Vagina (tissue), 2 donors: ENCODE data around the gene PRTN3. TPM values are rescaled to one million over a fixed set of nuclear protein-coding genes. Genes with fewer than 3 reads are reported as not detected.

Experiments
- DNase-seq, 2 donors: peaks; one replicate each; pipeline ENCODE4 v3.0.0-alpha.2; 2017; ENCODE audit errors: extremely low spot score in 2 of 2
- H3K27ac ChIP-seq: fragments of 200-600 bp; sonication (generic); one replicate; pipeline ENCODE4 v1.5.1; 2019
- H3K27me3 ChIP-seq: fragments of 200-600 bp; sonication (generic); one replicate; pipeline ENCODE4 v1.5.1; 2019
- H3K36me3 ChIP-seq, 2 donors: fragments of 200-600 bp; sonication (generic); one replicate each; pipeline ENCODE4 v1.5.1; 2017 to 2019
- H3K4me1 ChIP-seq: fragments of 200-600 bp; sonication (generic); one replicate; pipeline ENCODE4 v1.5.1; 2019
- H3K4me3 ChIP-seq, 2 donors: fragments of 200-600 bp; sonication (generic); 1 replicate in 1 of 2; 2 replicates in 1 of 2; pipeline ENCODE4 v1.5.1; 2016 to 2019
- H3K9me3 ChIP-seq: fragments of 200-600 bp; sonication (generic); one replicate; pipeline ENCODE4 v1.5.1; 2019
- CTCF ChIP-seq, 3 experiments: fragments of 450-650 bp in 2 of 3; fragments of 200-600 bp in 1 of 3; sonication (generic) in 1 of 3; IDR thresholded peaks; one replicate each; pipeline ENCODE4 v1.5.1; 2017 to 2019; ENCODE audit warnings: antibody characterized with exemption in 3 of 3, mild to moderate bottlenecking in 2 of 3, moderate library complexity in 2 of 3
- POLR2A ChIP-seq, 2 donors: fragments of 450-650 bp; IDR thresholded peaks; one replicate each; pipeline ENCODE4 v1.6.1; 2017; ENCODE audit warnings: antibody characterized with exemption in 2 of 2, mild to moderate bottlenecking in 2 of 2, moderate library complexity in 2 of 2
- POLR2AphosphoS5 ChIP-seq, 2 donors: sonication (generic); formaldehyde crosslinking; IDR thresholded peaks; one replicate each; pipeline ENCODE4 v1.9.0; 2017; ENCODE audit warnings: antibody characterized with exemption in 2 of 2, mild to moderate bottlenecking in 2 of 2, low read depth in 1 of 2; ENCODE audit not compliant: insufficient read depth in 1 of 2
- intact Hi-C: fragments of 100-400 bp; cut with DNase I; formaldehyde crosslinking; loops from one replicate; pipeline ENCODE4 v1.15.1; 2023
- total RNA-seq: library from RNA; depleted of rRNA; stranded (reverse); fragments of >200 nt; gene quantifications from one replicate; pipeline ENCODE4 v1.2.3, GENCODE V29; 2016

The PRTN3 gene
- total RNA-seq, 1 donor from 2014 or later = not detected

- TF ChIP-seq POLR2A (IDR thresholded peaks at IDR 0.05) (no peak), CTCF (IDR thresholded peaks at IDR 0.05) (no peak), POLR2AphosphoS5 (IDR thresholded peaks at IDR 0.05; ENCODE audit: insufficient read depth in 1 of 2, low read depth in 1 of 2) (no peak)
- Histone ChIP-seq H3K4me3 (peak overlapping the region; percentile 24 to 44), H3K9me3 (no peaks in the 10 kb centered on the region), H3K4me1 (peaks cover 17% of the 10 kb centered on the region), H3K36me3 (no peaks in the 10 kb centered on the region), H3K27me3 (peaks cover 19% of the 10 kb centered on the region), H3K27ac (no peak overlapping the region)
- DNase-seq = no peak
- intact Hi-C loops = no loop called here
These were observed 19.5 kb upstream of the PRTN3 start for GRCh38 chr19:821231-821824.

DNA sequence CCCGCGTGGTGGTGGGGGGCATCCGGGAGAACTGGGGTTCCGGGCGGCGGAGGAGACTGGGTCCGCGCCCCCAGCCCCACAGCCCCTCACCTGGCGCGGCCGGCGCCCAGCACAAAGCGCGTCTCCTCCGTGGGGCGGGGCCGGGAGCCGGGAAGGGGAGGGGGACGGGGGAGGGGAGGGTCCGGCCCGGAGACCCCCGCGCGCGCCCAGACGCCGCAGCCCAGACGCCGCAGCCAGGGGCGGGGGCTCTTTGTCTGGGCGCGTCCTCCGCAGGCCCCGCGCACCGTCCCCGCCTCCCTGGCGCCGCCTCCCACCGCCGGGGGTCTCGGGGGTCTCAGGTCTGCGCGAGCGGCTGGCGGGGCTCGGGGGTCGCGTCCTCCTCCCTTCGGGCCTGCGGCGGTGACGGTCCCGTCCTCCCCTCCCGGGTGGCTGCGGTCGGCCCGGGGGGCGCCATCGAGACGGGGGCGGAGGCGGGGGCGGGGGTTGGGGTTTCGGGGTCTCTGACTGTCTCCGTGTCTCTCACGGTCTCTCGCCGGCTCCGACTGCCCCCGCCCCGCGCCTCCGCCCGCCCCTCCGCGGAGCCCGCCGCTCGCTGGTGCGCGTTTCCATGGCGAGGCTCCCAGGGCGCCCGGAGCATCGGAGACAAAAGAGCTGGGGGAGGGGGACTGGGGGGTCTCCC is 18.8 kb upstream of the PRTN3 start, which contains the start of gene PLPPR3:
TSS of gene PLPPR3 (minus strand) at position 131 of the 679 bp plus-strand sequence. CDS start 396 bp downstream, outside the sequence.
- Histone ChIP-seq H3K9me3 (no peaks in the 10 kb centered on the region), H3K27me3 (peaks cover 19% of the 10 kb centered on the region), H3K4me1 (peaks cover 17% of the 10 kb centered on the region), H3K4me3 (peak within 1 kb of the TSS; percentile 24 to 44), H3K36me3 (no peaks in the 10 kb centered on the region), H3K27ac (no peak within 1 kb of the TSS)
- DNase-seq = no peak
- intact Hi-C loops = no loop called here
- TF ChIP-seq CTCF (IDR thresholded peaks at IDR 0.05) (no peak), POLR2AphosphoS5 (IDR thresholded peaks at IDR 0.05; ENCODE audit: insufficient read depth in 1 of 2, low read depth in 1 of 2) (no peak), POLR2A (IDR thresholded peaks at IDR 0.05) (no peak)

- intact Hi-C loops = no loop called here
- Histone ChIP-seq H3K9me3 (no peaks in the 10 kb centered on the region), H3K4me1 (peaks cover 17% of the 10 kb centered on the region), H3K27ac (no peak overlapping the region), H3K36me3 (no peaks in the 10 kb centered on the region), H3K27me3 (peaks cover 19% of the 10 kb centered on the region), H3K4me3 (no peak overlapping the region)
- no peak for TF ChIP-seq POLR2AphosphoS5 (IDR thresholded peaks at IDR 0.05; ENCODE audit: insufficient read depth in 1 of 2, low read depth in 1 of 2)
- TF ChIP-seq CTCF (IDR thresholded peaks at IDR 0.05) = no peak
- TF ChIP-seq POLR2A (IDR thresholded peaks at IDR 0.05) = no peak
- DNase-seq = no peak
These were observed 17.2 kb upstream of the PRTN3 start for GRCh38 chr19:823565-824121.

DNA sequence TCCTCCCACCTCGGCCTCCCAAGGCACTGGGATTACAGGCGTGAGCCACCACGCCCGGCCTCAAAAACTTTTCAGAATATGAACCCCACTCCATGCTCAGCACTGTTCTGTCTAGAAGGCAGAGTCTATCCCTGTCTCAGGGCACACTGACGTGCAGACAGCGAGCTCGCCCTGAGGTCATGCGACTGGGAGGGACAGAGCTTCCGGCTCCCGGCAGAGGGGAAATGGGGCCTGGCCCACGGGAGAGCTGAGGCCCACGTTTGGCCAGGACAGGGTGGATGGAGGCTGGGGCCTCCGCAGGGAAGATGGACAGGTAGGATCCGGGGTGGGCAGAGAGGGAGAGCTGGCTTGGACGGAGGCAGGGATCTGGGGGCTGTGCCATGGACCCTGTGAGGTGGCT is 15.9 kb upstream of the PRTN3 start:
- no peak for TF ChIP-seq POLR2A (IDR thresholded peaks at IDR 0.05)
- no peak for TF ChIP-seq POLR2AphosphoS5 (IDR thresholded peaks at IDR 0.05; ENCODE audit: insufficient read depth in 1 of 2, low read depth in 1 of 2)
- Histone ChIP-seq H3K4me3 (no peak overlapping the region), H3K27me3 (peaks cover 19% of the 10 kb centered on the region), H3K9me3 (no peaks in the 10 kb centered on the region), H3K4me1 (peaks cover 17% of the 10 kb centered on the region), H3K36me3 (no peaks in the 10 kb centered on the region), H3K27ac (no peak overlapping the region)
- DNase-seq = no peak
- intact Hi-C loops = no loop called here

DNA sequence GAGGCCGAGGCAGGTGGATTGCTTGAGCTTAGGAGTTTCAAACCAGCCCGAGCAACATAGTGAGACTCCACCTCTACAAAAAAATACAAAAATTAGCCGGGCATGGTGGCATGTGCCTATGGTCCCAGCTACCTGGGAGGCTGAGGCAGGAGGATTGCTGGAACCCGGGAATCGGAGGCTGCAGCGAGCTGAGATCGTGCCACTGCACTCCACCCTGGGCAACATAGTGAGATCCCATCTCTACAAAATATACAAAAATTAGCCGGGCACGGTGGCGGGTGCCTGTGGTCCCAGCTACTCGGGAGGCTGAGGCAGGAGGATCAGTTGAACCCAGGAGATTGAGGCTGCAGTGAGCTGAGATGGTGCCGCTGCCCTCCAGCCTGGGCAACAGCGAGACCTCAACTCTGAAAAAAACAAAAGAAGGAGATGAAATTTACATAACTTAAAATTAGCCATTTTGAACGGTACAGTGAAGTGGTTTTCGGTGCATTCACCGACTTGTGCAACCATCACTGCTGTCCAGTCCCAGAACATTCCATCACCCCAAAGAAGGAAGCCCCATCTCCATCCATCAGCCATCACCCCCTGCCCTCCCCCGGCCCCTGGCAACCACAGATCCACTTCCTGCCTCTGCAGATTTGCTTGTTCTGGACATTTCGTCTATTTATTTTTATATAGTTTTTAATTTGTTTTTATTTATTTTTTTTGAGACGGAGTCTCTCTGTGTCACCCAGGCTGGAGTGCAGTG is 14.7 kb upstream of the PRTN3 start:
- TF ChIP-seq CTCF (IDR thresholded peaks at IDR 0.05) (no peak), POLR2AphosphoS5 (IDR thresholded peaks at IDR 0.05; ENCODE audit: insufficient read depth in 1 of 2, low read depth in 1 of 2) (no peak), POLR2A (IDR thresholded peaks at IDR 0.05) (no peak)
- Histone ChIP-seq H3K27ac (no peak overlapping the region), H3K4me3 (no peak overlapping the region), H3K27me3 (peaks cover 18% of the 10 kb centered on the region), H3K4me1 (peaks cover 15% of the 10 kb centered on the region), H3K36me3 (no peaks in the 10 kb centered on the region), H3K9me3 (no peaks in the 10 kb centered on the region)
- intact Hi-C loops = no loop called here
- no peak for DNase-seq
